HG03060 (cell line): ENCODE results near the gene TRIM32.

ENCODE experiments used
- ATAC-seq: cut with Tn5 transposase; IDR thresholded peaks from one replicate; pipeline ENCODE4 v1.9.1; 2021; ENCODE audit warnings: low read depth, moderate number of reproducible peaks; ENCODE audit not compliant: unreplicated experiment

Gene TRIM32

GRCh38 chr9:116703634-116704033, 16.5 kb downstream of the TRIM32 start:
- ATAC-seq: no peak

GRCh38 chr9:116704470-116704869, 17.4 kb downstream of the TRIM32 start:
- no peak for ATAC-seq

GRCh38 chr9:116705531-116705930, 18.4 kb downstream of the TRIM32 start:
- ATAC-seq: no peak

- ATAC-seq: no peak
Observed at GRCh38 chr9:116706310-116707290, 19.5 kb downstream of the TRIM32 start.

GRCh38 chr9:116712781-116713180, 25.7 kb downstream of the TRIM32 start:
- ATAC-seq: no peak

- ATAC-seq: no peak
Observed at GRCh38 chr9:116713271-116713670, 26.2 kb downstream of the TRIM32 start.

GRCh38 chr9:116715751-116716150, 28.6 kb downstream of the TRIM32 start:
- ATAC-seq: no peak

GRCh38 chr9:116716438-116716837, 29.3 kb downstream of the TRIM32 start:
- ATAC-seq: no peak

- ATAC-seq: no peak
Observed at GRCh38 chr9:116717150-116717549, 30.0 kb downstream of the TRIM32 start.

- no peak for ATAC-seq
Observed at GRCh38 chr9:116718111-116718510, 31.0 kb downstream of the TRIM32 start.

- ATAC-seq: no peak
Observed at GRCh38 chr9:116720111-116720510, 33.0 kb downstream of the TRIM32 start.

- no peak for ATAC-seq
Observed at GRCh38 chr9:116721411-116721810, 34.3 kb downstream of the TRIM32 start.

GRCh38 chr9:116721944-116722343, 34.8 kb downstream of the TRIM32 start:
- ATAC-seq: no peak

- ATAC-seq: no peak
Observed at GRCh38 chr9:116724123-116724522, 37.0 kb downstream of the TRIM32 start.

GRCh38 chr9:116726602-116727001, 39.5 kb downstream of the TRIM32 start:
- no peak for ATAC-seq

- no peak for ATAC-seq
Observed at GRCh38 chr9:116733010-116733641, 46.0 kb downstream of the TRIM32 start.

GRCh38 chr9:116736399-116737151, 49.5 kb downstream of the TRIM32 start:
- ATAC-seq: no peak

GRCh38 chr9:116737152-116737546, 50.0 kb downstream of the TRIM32 start:
- ATAC-seq: no peak

- no peak for ATAC-seq
Observed at GRCh38 chr9:116741086-116741740, 54.1 kb downstream of the TRIM32 start.

GRCh38 chr9:116741742-116742141, 54.6 kb downstream of the TRIM32 start:
- ATAC-seq: no peak

- ATAC-seq: no peak
Observed at GRCh38 chr9:116749176-116749575, 62.1 kb downstream of the TRIM32 start.
